HG03175 (cell line): ENCODE results near the gene TTF2.
"Not testable (repeated sequence)": the region's sequence is repeated elsewhere in the genome, so short reads cannot be mapped to it uniquely, and the experiment has no call there.

ENCODE experiments used
- ATAC-seq: cut with Tn5 transposase; IDR thresholded peaks from one replicate; pipeline ENCODE4 v1.9.1; 2021; ENCODE audit warnings: mild to moderate bottlenecking, moderate library complexity; ENCODE audit not compliant: unreplicated experiment

Gene TTF2

GRCh38 chr1:117092594-117092993 is 32.5 kb downstream of the TTF2 start:
- ATAC-seq = no peak

DNA sequence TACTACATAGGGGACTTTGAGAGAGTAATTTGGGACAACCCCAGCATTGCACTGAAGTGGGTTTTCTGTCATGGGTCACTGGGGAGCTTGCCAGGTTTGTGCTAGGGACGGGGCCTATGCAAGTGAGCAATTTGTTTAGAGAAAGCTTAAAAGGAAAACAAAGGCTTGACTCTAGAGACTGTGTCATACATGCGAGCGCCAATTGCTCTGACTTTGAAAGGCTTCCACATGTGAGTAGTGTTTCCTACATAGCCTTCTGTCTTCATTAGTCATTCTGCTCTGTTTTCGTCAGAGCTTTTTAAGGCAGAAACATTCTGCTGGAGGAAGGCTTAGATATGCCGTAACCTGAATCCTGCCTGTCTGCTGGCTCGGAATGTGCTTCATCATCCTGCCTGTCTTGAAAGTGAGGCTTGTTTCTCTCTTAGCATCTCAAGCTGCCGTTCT is 33.0 kb downstream of the TTF2 start:
- no peak for ATAC-seq

DNA sequence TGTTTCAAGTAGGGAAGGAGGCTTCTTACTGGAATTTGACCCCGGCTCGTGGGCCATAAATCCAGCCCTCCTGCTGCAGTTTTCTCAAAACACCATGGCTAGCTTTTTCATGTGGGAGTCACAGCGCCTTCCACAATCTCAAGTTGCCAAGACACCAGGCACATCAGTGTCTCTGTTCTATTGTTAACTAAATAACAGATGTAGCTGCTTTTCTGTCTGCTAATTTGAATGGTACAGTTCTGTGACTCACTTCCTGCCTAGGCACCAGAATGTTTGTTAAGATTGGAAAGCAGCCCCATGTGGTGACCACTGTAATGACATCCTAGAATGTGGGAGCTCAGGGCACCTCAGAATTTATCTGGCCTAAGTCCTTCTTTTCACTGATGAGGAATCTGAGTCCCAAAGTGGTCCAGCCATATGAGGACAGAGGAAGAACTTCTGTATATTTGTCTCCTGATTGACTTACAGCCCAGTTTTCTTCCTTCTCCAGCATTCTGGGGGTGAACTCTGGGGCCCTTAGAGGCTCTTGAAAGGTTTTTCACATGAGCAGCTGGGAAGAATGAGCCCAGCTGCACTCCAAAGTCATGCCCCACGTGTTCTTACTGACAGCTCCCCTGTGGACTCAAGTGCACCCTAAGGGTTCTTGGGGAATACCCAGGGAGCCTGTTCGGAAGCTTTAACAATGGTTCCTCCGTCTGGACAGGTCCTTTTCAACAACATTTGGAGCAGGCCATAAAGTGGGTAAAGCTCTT is 33.9 kb downstream of the TTF2 start:
- ATAC-seq = peak; percentile 88

GRCh38 chr1:117094841-117095604 is 34.9 kb downstream of the TTF2 start:
- no peak for ATAC-seq

DNA sequence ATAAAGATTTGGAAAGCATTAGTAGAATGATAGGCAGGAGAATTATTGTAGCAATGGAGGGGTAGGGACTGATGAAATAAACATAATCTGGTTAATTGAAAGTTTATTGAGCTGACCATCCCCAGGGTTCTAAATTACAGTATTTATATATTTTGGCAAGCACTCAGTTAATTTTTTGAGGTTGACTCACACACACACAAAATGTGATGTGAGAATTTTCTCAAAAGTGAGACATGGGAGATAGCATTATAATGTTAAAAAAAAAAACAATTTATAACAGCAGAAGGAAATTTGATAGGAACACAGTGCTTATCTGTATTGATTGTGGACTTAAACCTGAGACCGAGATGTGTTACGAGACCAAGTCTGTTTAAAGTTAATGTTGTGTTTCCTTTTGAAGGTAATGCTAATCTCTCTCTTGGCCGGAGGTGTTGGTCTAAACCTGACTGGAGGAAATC is 36.9 kb downstream of the TTF2 start:
- no peak for ATAC-seq

DNA sequence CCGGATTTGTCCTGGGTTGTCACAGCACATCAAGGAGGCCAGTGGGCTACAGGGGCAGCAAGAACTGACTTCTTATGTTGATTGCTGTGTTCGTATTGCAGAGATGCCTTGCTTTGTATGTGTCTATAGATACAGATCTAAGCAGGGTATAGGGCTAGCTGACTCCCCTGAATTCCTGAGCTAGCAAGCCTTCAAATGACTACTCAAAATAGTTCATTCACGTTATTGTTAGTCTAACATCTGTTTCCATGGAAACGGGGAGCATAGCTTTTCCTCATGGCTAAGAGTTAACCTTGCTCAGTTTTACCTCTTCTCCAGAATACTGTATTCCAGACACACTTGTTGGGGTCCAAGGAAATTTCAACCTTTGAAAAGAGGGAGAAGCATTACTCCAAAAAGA is 37.3 kb downstream of the TTF2 start:
- no peak for ATAC-seq

DNA sequence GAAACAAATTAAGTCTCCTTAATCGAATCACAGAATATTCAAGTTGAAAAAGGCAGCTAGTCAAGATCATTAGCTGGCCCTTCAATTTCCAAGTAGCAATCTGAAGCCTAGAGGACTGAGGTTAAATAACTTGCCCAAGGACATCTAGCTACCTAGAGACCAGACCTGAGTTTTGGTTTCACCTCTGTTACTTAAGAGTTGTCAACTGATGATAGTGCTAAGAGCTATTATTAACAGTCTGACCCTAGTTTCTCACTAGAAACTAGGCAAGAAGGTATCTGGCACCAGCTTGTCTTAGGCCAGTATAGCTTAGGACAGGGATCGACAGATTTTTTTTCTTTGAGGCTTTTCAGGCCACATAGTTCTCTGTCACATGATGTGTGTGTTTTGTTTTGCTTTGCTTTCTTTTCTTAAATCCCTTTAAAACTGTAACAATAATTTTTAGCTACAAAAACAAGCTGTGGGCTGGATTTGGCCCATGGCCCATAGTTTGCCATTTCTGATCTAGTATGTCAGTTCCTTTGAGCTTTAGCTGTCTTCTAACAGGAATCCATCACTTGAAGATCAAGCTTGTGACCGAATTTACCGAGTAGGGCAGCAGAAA is 38.3 kb downstream of the TTF2 start:
- ATAC-seq = no peak

DNA sequence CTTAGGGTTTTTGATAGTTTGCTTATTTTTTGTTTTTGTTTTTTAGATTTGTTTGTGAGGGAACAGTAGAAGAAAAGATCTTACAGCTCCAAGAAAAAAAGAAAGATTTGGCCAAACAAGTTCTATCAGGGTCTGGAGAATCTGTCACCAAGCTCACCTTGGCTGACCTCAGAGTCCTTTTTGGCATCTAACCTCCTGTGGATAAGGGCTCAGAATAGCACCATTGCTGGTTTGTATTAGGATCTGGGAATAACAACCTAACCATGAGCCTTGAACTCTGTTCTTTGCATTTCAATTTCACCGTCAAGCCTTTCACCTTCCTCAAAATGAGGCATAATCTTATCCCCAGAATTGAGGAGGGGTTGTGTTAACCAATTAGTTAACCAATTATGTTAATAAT is 41.2 kb downstream of the TTF2 start:
- no peak for ATAC-seq

DNA sequence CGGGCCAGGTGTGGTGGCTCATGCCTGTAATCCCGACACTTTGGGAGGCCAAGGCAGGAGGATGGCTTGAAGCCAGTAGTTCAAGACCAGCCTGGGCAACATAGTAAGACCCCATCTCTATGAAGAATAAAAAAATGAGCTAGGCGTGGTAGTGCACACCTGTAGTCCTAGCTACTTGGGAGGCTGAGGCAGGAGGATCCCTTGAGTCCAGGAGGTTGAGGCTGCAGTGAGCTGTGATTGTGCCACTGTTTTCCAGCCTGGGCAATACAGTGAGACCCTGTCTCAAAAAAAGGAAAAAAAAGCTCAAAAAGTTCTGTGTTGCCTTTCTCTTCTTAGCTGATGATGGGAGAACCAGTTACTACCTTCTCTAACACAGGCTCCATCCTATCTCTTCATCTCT is 41.7 kb downstream of the TTF2 start:
- ATAC-seq = not testable (repeated sequence)

GRCh38 chr1:117104986-117105385 is 44.9 kb downstream of the TTF2 start:
- ATAC-seq = no peak

DNA sequence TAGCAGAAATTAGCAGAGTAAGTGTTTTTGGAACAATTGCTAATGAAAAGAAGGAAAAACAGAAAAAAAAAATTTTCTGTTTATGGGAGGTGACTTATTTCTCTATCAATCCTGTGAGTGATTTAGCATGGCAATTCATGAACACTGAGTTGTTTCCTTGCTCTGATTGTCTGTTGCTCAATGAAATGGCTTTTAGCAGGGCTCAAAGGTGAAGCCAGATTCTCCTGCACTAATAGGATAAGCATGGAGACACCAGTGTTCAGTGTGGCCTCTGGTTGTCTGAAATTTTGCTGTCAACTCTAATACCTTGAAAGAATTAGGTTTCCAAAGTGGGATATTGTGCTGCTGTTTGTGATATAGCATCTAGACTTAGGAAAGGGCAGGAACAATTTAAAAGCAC is 45.6 kb downstream of the TTF2 start:
- no peak for ATAC-seq

DNA sequence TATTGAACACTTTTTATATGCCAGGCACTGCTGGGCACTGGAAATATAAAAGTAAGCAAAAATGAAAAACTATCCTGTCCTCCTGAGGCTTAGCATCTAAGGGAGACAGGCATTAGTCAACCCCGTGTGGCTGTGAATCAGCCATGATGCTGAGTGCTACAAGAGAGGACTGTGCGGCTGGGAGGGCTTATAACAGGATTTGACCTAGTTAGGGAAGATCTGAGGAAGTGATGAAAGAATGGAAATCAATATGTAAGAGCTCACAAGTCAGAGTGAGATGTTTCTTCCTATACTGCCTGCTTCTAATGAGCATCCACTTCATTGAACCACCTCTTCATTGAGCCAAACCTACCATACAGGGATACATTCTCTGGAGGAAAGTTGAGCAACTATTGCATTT is 46.4 kb downstream of the TTF2 start:
- ATAC-seq = no peak

- no peak for ATAC-seq
Observed at GRCh38 chr1:117107364-117107763, 47.2 kb downstream of the TTF2 start.

DNA sequence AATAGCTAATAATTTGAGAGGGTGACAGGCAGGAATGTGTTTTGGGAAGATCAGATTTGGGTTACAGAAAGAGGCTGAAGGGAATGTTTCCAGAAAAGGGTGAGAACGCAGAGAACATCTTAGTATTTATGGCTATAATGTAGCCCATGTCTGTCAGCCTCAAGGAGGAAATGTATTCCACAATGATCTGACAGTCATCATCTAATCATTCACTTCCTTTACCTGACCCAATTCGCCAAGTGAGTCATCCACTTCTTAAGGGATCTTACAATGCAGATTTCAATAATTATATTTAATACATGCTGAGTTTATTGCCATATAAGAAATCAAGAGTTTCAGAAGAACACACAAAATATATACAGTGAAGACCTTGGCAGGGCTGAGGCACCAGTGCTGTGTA is 50.6 kb downstream of the TTF2 start:
- no peak for ATAC-seq

- ATAC-seq = no peak
Observed at GRCh38 chr1:117112047-117112717, 52.1 kb downstream of the TTF2 start.

GRCh38 chr1:117113199-117113598 is 53.1 kb downstream of the TTF2 start:
- ATAC-seq = no peak

- ATAC-seq = no peak
Observed at GRCh38 chr1:117114877-117115276, 54.8 kb downstream of the TTF2 start.

- ATAC-seq = no peak
Observed at GRCh38 chr1:117116090-117116783, 56.1 kb downstream of the TTF2 start.

DNA sequence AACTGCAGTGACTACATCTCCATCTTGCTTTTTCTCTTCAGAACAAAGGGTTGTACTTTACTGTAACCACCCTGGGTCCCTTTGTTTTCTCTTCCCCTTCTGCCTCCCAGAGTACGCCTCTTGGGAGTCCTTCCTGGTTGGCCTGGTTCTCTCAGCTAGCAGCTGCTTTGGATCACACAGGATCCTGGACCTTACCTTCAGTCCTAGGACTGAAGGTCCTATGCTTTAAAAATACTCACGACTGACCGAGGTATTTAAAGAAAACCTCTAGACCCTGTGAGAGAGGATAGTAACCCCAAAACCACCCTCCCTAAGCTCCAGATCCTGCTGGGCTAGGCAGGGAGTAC is 56.6 kb downstream of the TTF2 start:
- ATAC-seq = no peak

- no peak for ATAC-seq
Observed at GRCh38 chr1:117117697-117118096, 57.6 kb downstream of the TTF2 start.

DNA sequence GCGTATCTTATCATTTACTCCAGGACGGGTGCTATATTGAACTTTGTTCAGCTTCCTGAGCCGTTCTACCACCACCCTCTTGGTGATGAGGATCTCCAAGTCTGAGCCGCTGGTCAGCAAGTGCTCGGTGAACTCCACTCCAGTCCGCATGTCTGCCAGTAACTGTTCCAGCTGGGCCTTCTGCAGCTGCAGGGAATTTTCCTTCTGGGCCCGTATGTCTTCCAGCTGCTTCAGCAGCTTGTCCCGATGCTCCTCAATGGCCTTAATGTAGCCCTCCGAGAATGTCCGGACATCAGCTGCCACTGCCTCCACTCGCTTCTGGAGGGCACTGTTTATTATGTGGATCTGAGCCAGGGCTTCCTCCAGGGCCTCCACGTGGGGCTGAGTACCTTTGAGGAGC is 58.0 kb downstream of the TTF2 start:
- ATAC-seq = no peak
